Kidney (tissue), 14 donors: ENCODE results near the gene CP. TPM values are rescaled to one million over a fixed set of nuclear protein-coding genes. Genes with fewer than 3 reads are reported as not detected.

Experiments
- DNase-seq, 5 donors: peaks; one replicate each; pipeline ENCODE4 v3.0.0-alpha.2; 2013 to 2020
- FAIRE-seq: peaks from 2 replicates; lab custom pipeline; 2012; peaks lifted over from hg19 to GRCh38; lab: Jason Lieb, UNC
- H3K27ac ChIP-seq, 2 donors: one replicate each; pipeline ENCODE4 v1.7.0; 2013; ENCODE audit warnings: low read depth in 2 of 2, low read length in 2 of 2, inconsistent platforms in 1 of 2
- H3K27me3 ChIP-seq: one replicate; pipeline ENCODE4 v1.7.1; 2013; ENCODE audit warnings: low read length, inconsistent platforms; ENCODE audit not compliant: control insufficient read depth, insufficient read depth
- H3K36me3 ChIP-seq, 3 donors: one replicate each; pipeline versions ENCODE4 v1.7.0 to v1.7.1; 2013; ENCODE audit warnings: low read length in 3 of 3, control low read depth in 1 of 3, inconsistent platforms in 1 of 3; ENCODE audit not compliant: insufficient read depth in 3 of 3, control insufficient read depth in 2 of 3
- H3K4me1 ChIP-seq, 3 donors: one replicate each; pipeline versions ENCODE4 v1.7.0 to v1.7.1; 2013; ENCODE audit warnings: low read length in 3 of 3, inconsistent platforms in 1 of 3, low read depth in 1 of 3; ENCODE audit not compliant: control insufficient read depth in 2 of 3, insufficient read depth in 2 of 3
- H3K4me3 ChIP-seq, 3 donors: one replicate each; pipeline versions ENCODE4 v1.7.0 to v1.8.1; 2013; ENCODE audit warnings: low read length in 3 of 3, control low read depth in 1 of 3, inconsistent platforms in 1 of 3
- H3K9ac ChIP-seq, 3 donors: one replicate each; pipeline versions ENCODE4 v1.7.0 to v1.7.1; 2013; ENCODE audit warnings: low read length in 3 of 3, control low read depth in 1 of 3, inconsistent platforms in 1 of 3
- H3K9me3 ChIP-seq, 3 donors: one replicate each; pipeline versions ENCODE4 v1.7.0 to v1.7.1; 2013; ENCODE audit warnings: low read length in 3 of 3, control low read depth in 1 of 3, inconsistent platforms in 1 of 3; ENCODE audit not compliant: control insufficient read depth in 2 of 3, insufficient read depth in 1 of 3
- CTCF ChIP-seq: IDR thresholded peaks from 3 replicates; pipeline ENCODE4 v1.5.1; 2012; ENCODE audit warnings: mild to moderate bottlenecking, moderate library complexity, borderline replicate concordance; ENCODE audit not compliant: insufficient read depth; ENCODE audit errors: extremely low read depth
- intact Hi-C: fragments of 100-400 bp; cut with DNase I; formaldehyde crosslinking; loops from one replicate; pipeline ENCODE4 v1.11.1; 2022
- polyA plus RNA-seq: library from polyadenylated mRNA; stranded (reverse); fragments of 350-450 nt; fragmentation: Illumina TruSeq; extraction: RNeasy Lipid Tissue Mini Kit (QIAGEN cat#74804); gene quantifications from one replicate; pipeline ENCODE4 v1.2.3, GENCODE V29; 2014; ENCODE audit warnings: low read depth, low replicate concordance; ENCODE audit not compliant: insufficient read depth
- total RNA-seq: library from RNA; stranded (reverse); fragmentation: NEBNext Ultra II Directional; extraction: Animal tissue kit (Norgen Biotek cat#: 25700); gene quantifications from one replicate; pipeline ENCODE4 v1.2.1, GENCODE V29; 2021
- donor health status: control.
- donor health status: control.
- donor health status: control.
- donor health status: control.
- donor health status: control.
- donor health status: DM: yes; HTN: yes; CAD: no.
- donor health status: Normal renal cell carcinoma (clear cell type).

The CP gene
- total and polyA plus RNA-seq, 2 donors from 2014 or later: 5.3 to 72.1 TPM

- no peaks in the 10 kb centered on the region for H3K36me3 ChIP-seq
- H3K4me1 ChIP-seq: no peaks in the 10 kb centered on the region
- no peak for TF ChIP-seq CTCF
- DNase-seq: no peak
- intact Hi-C loops: no loop called here
- no peak overlapping the region for H3K27ac ChIP-seq
- H3K27me3 ChIP-seq: no peaks in the 10 kb centered on the region
- no peaks in the 10 kb centered on the region for H3K9me3 ChIP-seq
- no peak overlapping the region for H3K4me3 ChIP-seq
- no peak for FAIRE-seq
- H3K9ac ChIP-seq: no peak overlapping the region
These were observed 33.1 kb downstream of the CP start for GRCh38 chr3:149188494-149188893.

DNA sequence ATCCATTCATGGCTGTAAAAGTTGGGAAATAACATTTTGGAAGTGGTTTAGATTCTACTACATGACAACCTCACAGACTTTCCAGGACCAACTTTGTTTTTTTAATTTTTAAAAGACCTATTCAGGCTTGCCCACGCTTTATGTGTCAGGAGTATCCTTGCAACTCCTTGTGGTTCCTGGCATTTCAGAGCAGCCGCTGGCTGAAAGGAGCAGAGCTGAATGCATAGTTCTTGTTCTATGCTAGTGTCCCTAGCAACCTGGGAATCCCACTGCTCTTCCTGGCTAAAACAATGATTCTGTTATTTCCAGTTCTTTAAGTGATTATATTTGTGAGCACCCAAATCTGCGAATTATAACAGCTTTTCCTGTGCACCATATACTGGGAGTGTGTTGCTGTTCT, 34.9 kb downstream of the CP start:
- Histone ChIP-seq H3K4me1 (no peaks in the 10 kb centered on the region), H3K27ac (no peak overlapping the region), H3K9me3 (no peaks in the 10 kb centered on the region), H3K4me3 (no peak overlapping the region), H3K9ac (no peak overlapping the region), H3K36me3 (no peaks in the 10 kb centered on the region), H3K27me3 (no peaks in the 10 kb centered on the region)
- DNase-seq (no peak), FAIRE-seq (no peak)
- intact Hi-C loops: no loop called here
- TF ChIP-seq CTCF: no peak

DNA sequence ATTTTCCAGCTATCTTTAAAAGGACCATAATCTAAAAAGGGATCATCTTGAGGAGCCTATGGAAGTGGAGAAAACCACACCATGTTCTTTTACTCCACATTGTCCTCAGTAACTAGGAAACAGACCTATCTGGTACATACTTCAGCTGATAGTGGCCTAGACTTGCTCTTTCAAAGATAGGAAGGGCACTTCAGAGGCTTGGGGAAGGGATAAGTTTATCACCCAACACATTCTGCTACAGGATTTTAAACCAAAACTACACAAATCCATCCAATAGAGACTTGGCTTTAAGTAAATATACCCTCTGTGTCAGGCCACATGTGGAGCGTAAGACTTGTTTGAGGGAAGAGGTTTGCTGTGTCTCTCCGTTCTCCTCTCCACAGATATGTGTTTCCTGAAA, 35.4 kb downstream of the CP start:
- no peaks in the 10 kb centered on the region for H3K36me3 ChIP-seq
- no peaks in the 10 kb centered on the region for H3K9me3 ChIP-seq
- no peak for DNase-seq
- H3K4me3 ChIP-seq: no peak overlapping the region
- H3K27me3 ChIP-seq: no peaks in the 10 kb centered on the region
- no peak for TF ChIP-seq CTCF
- H3K9ac ChIP-seq: no peak overlapping the region
- H3K4me1 ChIP-seq: no peaks in the 10 kb centered on the region
- no peak for FAIRE-seq
- intact Hi-C loops: no loop called here
- H3K27ac ChIP-seq: no peak overlapping the region

DNA sequence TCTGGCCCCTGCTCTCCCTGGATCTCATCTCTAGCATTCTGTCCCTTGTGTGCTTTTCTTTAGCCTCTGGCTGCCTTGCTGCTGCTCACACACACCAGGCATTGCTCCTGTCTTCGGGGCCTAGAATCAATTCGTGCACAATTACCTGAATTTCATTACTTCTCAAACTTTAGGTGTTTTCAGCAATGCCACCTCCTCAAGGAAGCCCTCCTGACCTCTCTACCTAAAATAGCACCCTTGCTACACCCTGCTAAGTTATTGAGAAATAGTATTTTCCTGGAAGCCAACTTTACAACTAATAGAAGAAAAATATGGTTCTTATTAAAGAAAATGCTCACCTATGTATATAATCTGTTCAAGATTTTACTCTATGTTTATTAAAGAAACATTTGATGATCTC, 40.4 kb downstream of the CP start:
- Histone ChIP-seq H3K9ac (no peak overlapping the region), H3K4me3 (no peak overlapping the region), H3K27ac (no peak overlapping the region), H3K4me1 (peaks cover 0 to 6% (median 0%) of the 10 kb centered on the region in 3 donors), H3K36me3 (peaks cover 0 to 3% (median 0%) of the 10 kb centered on the region in 3 donors), H3K9me3 (no peaks in the 10 kb centered on the region), H3K27me3 (no peaks in the 10 kb centered on the region)
- TF ChIP-seq CTCF: no peak
- DNase-seq (no peak), FAIRE-seq (no peak)
- intact Hi-C loops: no loop called here
